Suprapubic skin (tissue), 4 donors: Measurements from ENCODE around the gene FAM241A. TPM values are rescaled to one million over a fixed set of nuclear protein-coding genes. Genes with fewer than 3 reads are reported as not detected.
"Not testable (repeated sequence)": the region's sequence is repeated elsewhere in the genome, so short reads cannot be mapped to it uniquely, and the experiment has no call there.

Source experiments
- DNase-seq, 2 donors: peaks; one replicate each; pipeline ENCODE4 v3.0.0-alpha.2; 2019; ENCODE audit warnings: low spot score in 2 of 2
- H3K27ac ChIP-seq: fragments of 200-600 bp; sonication (generic); one replicate; pipeline ENCODE4 v1.5.1; 2019
- H3K27me3 ChIP-seq: fragments of 200-600 bp; sonication (generic); one replicate; pipeline ENCODE4 v1.5.1; 2019
- H3K36me3 ChIP-seq: fragments of 200-600 bp; sonication (generic); one replicate; pipeline ENCODE4 v1.5.1; 2019
- H3K4me1 ChIP-seq: fragments of 200-600 bp; sonication (generic); one replicate; pipeline ENCODE4 v1.5.1; 2019
- H3K4me3 ChIP-seq: fragments of 200-600 bp; sonication (generic); one replicate; pipeline ENCODE4 v1.5.1; 2019; ENCODE audit warnings: mild to moderate bottlenecking
- H3K9me3 ChIP-seq: fragments of 200-600 bp; sonication (generic); one replicate; pipeline ENCODE4 v1.5.1; 2019
- EP300 ChIP-seq: sonication (generic); formaldehyde crosslinking; IDR thresholded peaks from one replicate; pipeline ENCODE4 v1.6.1; 2017; ENCODE audit warnings: antibody characterized with exemption
- POLR2A ChIP-seq, 2 donors: fragments of 450-650 bp; IDR thresholded peaks; one replicate each; pipeline ENCODE4 v1.6.1; 2017; ENCODE audit warnings: antibody characterized with exemption in 2 of 2, mild to moderate bottlenecking in 2 of 2, moderate library complexity in 2 of 2
- POLR2AphosphoS5 ChIP-seq, 3 donors: sonication (generic); formaldehyde crosslinking; IDR thresholded peaks; one replicate each; pipeline ENCODE4 v1.6.1; 2017; ENCODE audit warnings: antibody characterized with exemption in 3 of 3
- WGBS: methylation state at CpG from one replicate; pipeline ENCODE4 v1.1.5; 2018; 5-methylcytosine and 5-hydroxymethylcytosine counted together
- total RNA-seq, 4 donors: library from RNA; depleted of rRNA; stranded (reverse); fragments of >200 nt; gene quantifications; one replicate each; pipeline ENCODE4 v1.1.0, GENCODE V29; 2016
- TF ChIP-seq, protein P1 (sequence below), 2 donors: fragments of 200-600 bp in 1 of 2; fragments of 450-650 bp in 1 of 2; sonication (generic) in 1 of 2; IDR thresholded peaks; one replicate each; pipeline ENCODE4 v1.5.1; 2016 to 2019; ENCODE audit warnings: antibody characterized with exemption in 2 of 2, mild to moderate bottlenecking in 1 of 2, moderate library complexity in 1 of 2

Gene FAM241A
- total RNA-seq, 4 donors from 2014 or later: 2.8 to 3.7 (median 3.4) TPM

DNA sequence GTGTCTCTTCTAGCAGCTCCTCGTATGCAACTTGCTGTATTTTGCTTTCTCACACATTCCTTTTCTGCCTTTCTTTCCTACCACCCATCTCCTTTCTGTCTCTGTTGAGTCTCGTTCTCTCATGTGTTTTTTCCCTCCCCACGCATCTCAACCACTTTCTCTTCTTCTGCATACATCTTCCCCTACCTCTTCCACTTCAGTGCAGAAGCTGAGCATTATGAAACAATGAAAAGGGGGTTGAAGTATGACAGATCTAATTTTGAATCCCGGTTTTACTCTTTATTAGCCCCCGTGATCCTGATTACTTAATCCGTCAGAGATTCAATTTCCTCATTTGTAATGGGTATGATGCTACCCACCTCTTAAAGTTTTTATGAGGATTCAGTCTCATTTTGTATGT lies 7.3 kb downstream of the FAM241A start:
- Histone ChIP-seq H3K27me3 (no peaks in the 10 kb centered on the region), H3K4me3 (no peak overlapping the region), H3K4me1 (no peaks in the 10 kb centered on the region), H3K36me3 (no peaks in the 10 kb centered on the region), H3K9me3 (no peaks in the 10 kb centered on the region), H3K27ac (no peak overlapping the region)
- TF ChIP-seq POLR2AphosphoS5 (IDR thresholded peaks at IDR 0.05): no peak
- TF ChIP-seq POLR2A (IDR thresholded peaks at IDR 0.05): no peak
- TF ChIP-seq EP300: no peak
- TF ChIP-seq, protein P1, sequence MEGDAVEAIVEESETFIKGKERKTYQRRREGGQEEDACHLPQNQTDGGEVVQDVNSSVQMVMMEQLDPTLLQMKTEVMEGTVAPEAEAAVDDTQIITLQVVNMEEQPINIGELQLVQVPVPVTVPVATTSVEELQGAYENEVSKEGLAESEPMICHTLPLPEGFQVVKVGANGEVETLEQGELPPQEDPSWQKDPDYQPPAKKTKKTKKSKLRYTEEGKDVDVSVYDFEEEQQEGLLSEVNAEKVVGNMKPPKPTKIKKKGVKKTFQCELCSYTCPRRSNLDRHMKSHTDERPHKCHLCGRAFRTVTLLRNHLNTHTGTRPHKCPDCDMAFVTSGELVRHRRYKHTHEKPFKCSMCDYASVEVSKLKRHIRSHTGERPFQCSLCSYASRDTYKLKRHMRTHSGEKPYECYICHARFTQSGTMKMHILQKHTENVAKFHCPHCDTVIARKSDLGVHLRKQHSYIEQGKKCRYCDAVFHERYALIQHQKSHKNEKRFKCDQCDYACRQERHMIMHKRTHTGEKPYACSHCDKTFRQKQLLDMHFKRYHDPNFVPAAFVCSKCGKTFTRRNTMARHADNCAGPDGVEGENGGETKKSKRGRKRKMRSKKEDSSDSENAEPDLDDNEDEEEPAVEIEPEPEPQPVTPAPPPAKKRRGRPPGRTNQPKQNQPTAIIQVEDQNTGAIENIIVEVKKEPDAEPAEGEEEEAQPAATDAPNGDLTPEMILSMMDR (IDR thresholded peaks at IDR 0.05): no peak
- 81% methylated on average over 6 of the region's 6 CpGs for WGBS
- DNase-seq: no peak

DNA sequence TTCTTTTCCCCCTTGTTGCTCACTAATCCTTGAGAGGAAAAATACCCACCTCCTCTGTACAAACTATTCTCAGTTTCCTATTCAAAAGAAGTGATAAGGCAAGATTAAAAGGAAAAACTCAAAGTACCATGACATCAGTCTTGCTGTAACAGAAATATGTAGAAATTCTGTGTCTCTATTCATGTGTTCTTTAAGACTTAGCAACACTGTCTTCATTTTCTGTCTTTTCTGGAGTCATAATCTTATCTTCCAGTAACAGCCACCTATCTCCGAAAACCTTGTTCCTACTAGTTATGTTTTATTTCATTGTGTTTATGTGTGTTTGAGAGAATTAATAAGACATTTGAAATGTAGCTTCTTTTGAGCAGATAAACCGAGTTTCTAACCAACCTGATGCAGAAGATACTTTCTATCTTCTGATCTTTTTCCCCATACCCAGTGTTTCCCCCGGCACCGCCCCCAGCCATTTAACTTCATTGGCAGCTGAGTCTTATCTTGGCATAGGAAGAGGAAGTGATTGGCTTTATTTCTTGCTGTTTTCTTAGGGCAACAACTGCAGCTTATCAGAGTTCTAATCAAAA lies 8.0 kb downstream of the FAM241A start:
- H3K36me3 ChIP-seq: no peaks in the 10 kb centered on the region
- H3K9me3 ChIP-seq: no peaks in the 10 kb centered on the region
- H3K27ac ChIP-seq: no peak overlapping the region
- DNase-seq: no peak
- no peaks in the 10 kb centered on the region for H3K4me1 ChIP-seq
- no peaks in the 10 kb centered on the region for H3K27me3 ChIP-seq
- 50% methylated on average over 4 of the region's 4 CpGs for WGBS
- TF ChIP-seq POLR2AphosphoS5 (IDR thresholded peaks at IDR 0.05) (no peak), EP300 (no peak), POLR2A (IDR thresholded peaks at IDR 0.05) (no peak)
- TF ChIP-seq, protein P1 (IDR thresholded peaks at IDR 0.05): no peak
- no peak overlapping the region for H3K4me3 ChIP-seq

DNA sequence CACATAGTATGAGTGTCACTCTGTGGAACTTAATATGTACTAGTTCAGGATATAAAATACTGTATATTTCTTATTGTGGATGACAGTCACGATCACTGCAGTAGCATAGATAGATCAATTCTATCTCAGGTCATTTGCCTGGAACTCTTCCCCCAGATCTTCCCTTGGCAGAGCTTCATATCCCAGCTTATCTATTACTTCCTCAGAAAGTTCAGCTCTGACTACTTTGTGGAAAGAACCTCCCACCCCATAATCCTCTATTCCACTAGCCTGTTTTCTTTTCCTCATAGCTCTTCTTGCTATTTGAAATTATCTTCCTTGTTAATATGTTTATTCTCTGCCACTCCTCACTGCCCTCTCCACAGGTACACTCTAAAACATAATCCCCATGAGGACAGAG lies 10.9 kb downstream of the FAM241A start:
- no peak overlapping the region for H3K4me3 ChIP-seq
- H3K4me1 ChIP-seq: no peaks in the 10 kb centered on the region
- 86% methylated on average over 1 of the region's 1 CpG for WGBS
- H3K27ac ChIP-seq: no peak overlapping the region
- DNase-seq: no peak
- TF ChIP-seq POLR2A (IDR thresholded peaks at IDR 0.05) (no peak), POLR2AphosphoS5 (IDR thresholded peaks at IDR 0.05) (no peak), EP300 (no peak)
- TF ChIP-seq, protein P1 (IDR thresholded peaks at IDR 0.05): no peak
- no peaks in the 10 kb centered on the region for H3K9me3 ChIP-seq
- H3K27me3 ChIP-seq: no peaks in the 10 kb centered on the region
- no peaks in the 10 kb centered on the region for H3K36me3 ChIP-seq

DNA sequence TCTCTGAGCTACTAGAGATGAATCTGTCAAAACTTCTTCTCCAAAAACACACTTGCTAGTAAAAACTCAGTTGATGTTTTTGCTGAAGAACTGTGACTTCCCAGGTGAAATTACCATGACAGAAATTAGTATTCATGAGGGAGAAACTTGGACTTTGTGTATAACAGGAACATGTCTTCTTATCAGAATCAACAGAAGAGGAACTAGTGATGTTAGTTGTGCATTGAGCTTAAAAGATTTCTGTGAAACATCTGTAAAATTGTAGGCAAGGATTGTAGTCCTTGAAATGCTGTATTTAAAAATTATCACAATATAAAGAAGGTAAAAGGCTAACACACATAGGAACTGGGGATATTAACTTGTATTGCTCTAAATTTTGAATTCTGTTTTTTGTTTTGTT lies 11.3 kb downstream of the FAM241A start:
- H3K4me1 ChIP-seq: no peaks in the 10 kb centered on the region
- no peak for DNase-seq
- H3K27ac ChIP-seq: no peak overlapping the region
- no peak overlapping the region for H3K4me3 ChIP-seq
- no peaks in the 10 kb centered on the region for H3K9me3 ChIP-seq
- TF ChIP-seq EP300 (no peak), POLR2A (IDR thresholded peaks at IDR 0.05) (no peak), POLR2AphosphoS5 (IDR thresholded peaks at IDR 0.05) (no peak)
- TF ChIP-seq, protein P1 (IDR thresholded peaks at IDR 0.05): no peak
- no peaks in the 10 kb centered on the region for H3K36me3 ChIP-seq
- H3K27me3 ChIP-seq: no peaks in the 10 kb centered on the region

DNA sequence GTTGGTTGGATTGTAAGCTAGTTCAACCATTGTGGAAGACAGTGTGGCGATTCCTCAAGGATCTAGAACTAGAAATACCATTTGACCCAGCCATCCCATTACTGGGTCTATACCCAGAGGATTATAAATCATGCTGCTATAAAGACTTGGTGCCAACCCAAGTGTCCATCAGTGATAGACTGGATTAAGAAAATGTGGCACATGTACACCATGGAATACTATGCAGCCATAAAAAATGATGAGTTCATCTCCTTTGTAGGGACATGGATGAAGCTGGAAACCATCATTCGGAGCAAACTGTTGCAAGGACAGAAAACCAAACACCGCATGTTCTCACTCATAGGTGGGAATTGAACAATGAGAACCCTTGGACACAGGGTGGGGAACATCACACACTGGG lies 18.5 kb downstream of the FAM241A start:
- DNase-seq, H3K36me3 ChIP-seq, H3K27ac ChIP-seq, H3K4me3 ChIP-seq, H3K9me3 ChIP-seq, H3K4me1 ChIP-seq, H3K27me3 ChIP-seq: not testable (repeated sequence)
- 93% methylated on average over 3 of the region's 3 CpGs for WGBS

DNA sequence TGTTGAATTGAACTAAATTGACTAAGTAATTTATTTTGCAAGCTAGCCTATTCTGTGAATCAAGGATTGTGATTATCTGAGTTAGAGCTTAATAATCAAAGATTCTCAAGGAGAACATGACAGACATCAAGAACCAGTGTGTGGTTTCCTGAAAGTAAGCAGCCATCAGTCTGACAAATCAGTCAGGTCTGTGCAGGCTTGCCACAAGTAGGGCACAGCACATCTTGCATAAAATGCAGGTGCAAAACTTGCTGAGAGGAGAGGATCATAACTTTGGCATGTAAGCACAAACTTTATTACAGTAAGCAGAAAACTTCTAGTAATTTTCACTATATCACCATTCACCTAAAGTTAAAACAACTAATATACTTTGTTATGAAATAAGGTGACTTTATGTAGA lies 22.5 kb downstream of the FAM241A start:
- no peak for DNase-seq
- TF ChIP-seq POLR2AphosphoS5 (IDR thresholded peaks at IDR 0.05) (no peak), POLR2A (IDR thresholded peaks at IDR 0.05) (no peak), EP300 (no peak)
- TF ChIP-seq, protein P1 (IDR thresholded peaks at IDR 0.05): no peak
- H3K27ac ChIP-seq: no peak overlapping the region
- no peak overlapping the region for H3K4me3 ChIP-seq
- H3K4me1 ChIP-seq: peaks cover 2% of the 10 kb centered on the region
- H3K36me3 ChIP-seq: no peaks in the 10 kb centered on the region
- no peaks in the 10 kb centered on the region for H3K27me3 ChIP-seq
- no peaks in the 10 kb centered on the region for H3K9me3 ChIP-seq
